Ishikawa (cell line): ENCODE measurements around the gene RAD9A.

Source experiments
- CEBPB ChIP-seq: IDR thresholded peaks from 2 replicates; pipeline ENCODE4 v1.6.1; 2012
- EP300 ChIP-seq: IDR thresholded peaks from 2 replicates; pipeline ENCODE4 v1.6.1; 2012; ENCODE audit warnings: borderline replicate concordance
- REST ChIP-seq: IDR thresholded peaks from 2 replicates; pipeline ENCODE4 v1.6.1; 2012; ENCODE audit warnings: low read depth, mild to moderate bottlenecking
- TAF1 ChIP-seq: IDR thresholded peaks from 2 replicates; pipeline ENCODE4 v1.6.1; 2012; ENCODE audit warnings: low read depth, mild to moderate bottlenecking
- YY1 ChIP-seq: IDR thresholded peaks from 2 replicates; pipeline ENCODE4 v1.6.1; 2012; ENCODE audit warnings: low read depth

- no peak for TF ChIP-seq CEBPB
- TF ChIP-seq REST, result no peak
- no peak for TF ChIP-seq YY1
- TF ChIP-seq EP300, result no peak
- TF ChIP-seq TAF1, result no peak
These were observed 12.9 kb downstream of the RAD9A start for GRCh38 chr11:67404515-67405195.
